DOHH2 (cell line): ENCODE measurements around the gene DPYD.

Experiments used
- CTCF ChIP-seq: fragments of 200-600 bp; sonication (generic); IDR thresholded peaks from one replicate; pipeline ENCODE4 v1.5.1; 2014; ENCODE audit warnings: antibody characterized with exemption, mild to moderate bottlenecking, low read depth, low read length; ENCODE audit not compliant: poor library complexity, severe bottlenecking
- EZH2phosphoT487 ChIP-seq: fragments of 200-600 bp; sonication (generic); IDR thresholded peaks from 2 replicates; pipeline ENCODE4 v1.6.1; 2017; ENCODE audit warnings: borderline replicate concordance, mild to moderate bottlenecking, antibody characterized with exemption, low read length, moderate library complexity, mixed read lengths

- TF ChIP-seq CTCF (no peak), EZH2phosphoT487 (no peak)
Measured at GRCh38 chr1:97898948-97899347, 21.9 kb downstream of the DPYD start.
